GM21786 (cell line): ENCODE results near the gene PLXNA3.

Experiments
- ATAC-seq: cut with Tn5 transposase; IDR thresholded peaks from one replicate; pipeline ENCODE4 v1.9.1; 2021; ENCODE audit not compliant: unreplicated experiment

The PLXNA3 gene

DNA sequence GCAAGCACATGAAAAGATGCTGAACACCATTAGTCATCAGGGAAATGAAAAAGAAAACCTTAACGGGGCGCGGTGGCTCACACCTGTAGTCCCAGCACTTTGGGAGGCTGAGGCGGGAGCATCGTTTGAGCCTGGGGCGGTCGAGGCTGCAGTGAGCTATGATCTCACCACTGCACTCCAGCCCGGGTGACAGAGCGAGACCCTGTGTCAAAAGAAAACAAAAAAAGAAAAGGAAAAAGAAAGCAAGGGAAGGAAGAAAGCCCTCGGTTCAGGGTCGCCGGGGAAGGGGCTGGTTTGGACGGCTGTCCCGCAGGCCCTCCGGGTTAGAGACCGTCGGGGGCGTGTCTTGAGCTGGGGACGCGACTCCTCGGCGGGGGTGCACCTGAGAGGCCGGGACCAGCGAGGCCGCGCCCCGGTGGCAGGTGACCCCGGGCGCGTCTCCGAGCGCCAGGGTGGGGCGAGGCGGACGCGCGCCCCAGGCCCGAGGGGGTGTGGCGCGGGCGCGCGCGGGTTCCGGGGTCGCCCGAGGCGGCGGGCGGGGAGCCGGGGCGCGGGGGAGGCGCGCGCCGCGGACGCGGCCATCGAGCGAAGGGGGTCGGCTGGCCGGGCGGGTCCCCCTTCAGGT is 478 bp upstream of the PLXNA3 start:
- ATAC-seq: peak; percentile 52

DNA sequence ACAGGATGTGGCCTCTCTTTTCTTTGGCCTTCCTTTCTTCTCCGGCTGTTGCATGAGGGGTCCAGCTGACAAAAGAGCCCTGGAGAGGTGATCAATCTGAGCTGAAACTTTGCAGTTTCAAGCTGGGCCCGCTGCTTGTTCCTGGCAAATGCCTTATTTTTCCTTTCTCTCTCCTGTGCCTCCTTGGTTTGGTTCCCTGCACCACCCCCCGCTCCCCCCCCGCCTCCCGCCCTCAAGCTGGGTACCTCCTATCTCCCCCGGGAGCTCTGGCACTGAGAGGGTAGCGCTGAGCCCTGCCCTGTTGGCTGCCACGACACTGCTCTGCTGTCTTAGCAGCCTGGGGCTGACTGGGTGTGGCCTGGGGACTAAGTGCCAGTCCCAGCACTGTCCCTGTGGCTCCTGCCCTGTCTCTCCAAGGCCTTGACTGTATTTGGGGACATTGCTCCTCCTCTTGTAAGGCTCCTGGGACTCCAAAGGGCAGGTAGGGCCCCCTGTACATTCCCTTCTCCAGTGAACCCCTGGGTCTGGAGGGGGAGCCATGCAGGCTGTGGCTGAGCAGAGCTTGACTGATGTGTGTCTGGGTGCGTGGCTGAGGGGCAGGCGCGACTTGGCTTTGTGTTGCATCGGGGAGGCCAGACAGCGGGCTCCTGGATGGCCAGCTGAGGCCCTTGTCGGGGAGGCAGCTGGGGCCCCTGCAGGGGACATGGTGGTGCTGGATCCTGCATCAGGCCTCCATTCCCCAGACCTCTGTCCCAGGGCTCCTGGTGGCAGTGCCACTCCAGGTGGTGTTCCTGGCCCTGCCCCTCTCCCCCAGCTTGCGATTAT is 1.1 kb downstream of the PLXNA3 start:
- ATAC-seq: no peak

DNA sequence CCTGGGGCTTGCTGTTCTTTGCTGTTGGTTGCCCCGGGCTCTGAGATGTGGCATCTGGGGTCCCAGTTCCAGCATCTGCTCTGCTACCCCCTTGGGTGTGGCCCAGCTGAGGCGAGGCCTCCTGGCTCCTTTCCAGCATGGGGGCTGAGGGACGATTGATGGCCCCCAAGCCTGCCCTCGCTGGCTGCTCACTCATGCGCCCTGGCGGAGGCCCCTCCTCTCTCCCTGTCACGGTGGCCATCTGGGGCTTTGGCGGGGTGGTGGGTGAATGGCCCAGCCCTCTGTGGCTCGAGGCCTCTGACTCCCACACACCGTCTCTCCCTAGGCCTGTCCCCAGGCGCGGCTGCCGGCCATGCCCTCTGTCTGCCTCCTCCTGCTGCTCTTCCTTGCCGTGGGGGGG is 1.8 kb downstream of the PLXNA3 start:
- no peak for ATAC-seq

DNA sequence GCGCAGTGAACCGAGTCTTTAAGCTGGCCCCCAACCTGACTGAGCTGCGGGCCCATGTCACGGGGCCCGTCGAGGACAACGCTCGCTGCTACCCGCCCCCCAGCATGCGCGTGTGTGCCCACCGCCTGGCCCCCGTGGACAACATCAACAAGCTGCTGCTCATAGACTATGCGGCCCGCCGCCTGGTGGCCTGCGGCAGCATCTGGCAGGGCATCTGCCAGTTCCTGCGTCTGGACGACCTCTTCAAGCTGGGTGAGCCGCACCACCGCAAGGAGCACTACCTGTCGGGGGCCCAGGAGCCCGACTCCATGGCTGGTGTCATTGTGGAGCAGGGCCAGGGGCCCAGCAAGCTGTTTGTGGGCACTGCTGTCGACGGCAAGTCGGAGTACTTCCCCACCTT is 2.2 kb downstream of the PLXNA3 start:
- no peak for ATAC-seq

DNA sequence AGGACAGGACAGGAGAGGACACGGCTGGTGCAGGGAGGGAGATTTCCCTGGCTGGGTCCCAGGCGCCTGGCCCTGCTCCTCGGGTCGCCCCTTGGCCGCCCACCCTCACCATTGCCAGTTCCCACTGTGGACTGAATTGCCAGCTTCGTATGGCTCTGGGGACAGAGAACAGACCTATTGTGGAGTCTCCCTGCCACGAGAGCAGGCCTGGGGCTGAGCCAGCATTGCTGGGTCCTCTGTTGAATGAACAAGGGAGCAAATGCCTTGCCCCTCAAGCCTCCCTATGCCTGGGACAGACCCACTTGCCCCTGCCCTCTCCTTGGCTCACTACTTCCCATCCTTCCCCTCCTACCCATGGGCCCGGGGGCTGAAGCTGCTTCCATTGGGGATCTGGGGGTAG is 4.3 kb downstream of the PLXNA3 start:
- no peak for ATAC-seq

DNA sequence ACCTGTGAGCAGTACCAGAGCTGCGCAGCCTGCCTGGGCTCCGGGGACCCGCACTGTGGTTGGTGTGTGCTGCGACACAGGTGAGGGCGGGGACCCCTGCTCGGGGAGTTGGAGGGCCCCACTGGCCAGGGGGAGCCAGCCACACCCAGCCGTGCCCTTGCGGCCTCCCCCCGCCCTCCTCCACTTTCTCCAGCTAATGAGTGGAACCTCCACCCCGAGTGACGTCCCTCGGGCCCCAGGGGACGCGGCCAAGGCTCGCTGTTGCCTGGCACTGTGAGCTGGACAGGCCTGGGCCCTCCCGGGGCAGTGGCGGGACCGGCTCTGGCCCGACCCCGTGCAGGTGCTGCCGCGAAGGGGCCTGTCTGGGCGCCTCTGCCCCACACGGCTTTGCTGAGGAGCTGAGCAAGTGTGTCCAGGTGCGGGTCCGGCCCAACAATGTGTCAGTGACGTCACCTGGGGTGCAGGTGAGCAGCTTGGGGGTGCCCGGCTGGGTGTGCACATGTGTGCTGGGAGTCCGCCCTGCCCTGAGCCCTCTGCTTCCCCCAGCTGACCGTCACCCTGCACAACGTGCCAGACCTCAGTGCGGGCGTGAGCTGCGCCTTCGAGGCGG is 5.6 kb downstream of the PLXNA3 start:
- no peak for ATAC-seq

DNA sequence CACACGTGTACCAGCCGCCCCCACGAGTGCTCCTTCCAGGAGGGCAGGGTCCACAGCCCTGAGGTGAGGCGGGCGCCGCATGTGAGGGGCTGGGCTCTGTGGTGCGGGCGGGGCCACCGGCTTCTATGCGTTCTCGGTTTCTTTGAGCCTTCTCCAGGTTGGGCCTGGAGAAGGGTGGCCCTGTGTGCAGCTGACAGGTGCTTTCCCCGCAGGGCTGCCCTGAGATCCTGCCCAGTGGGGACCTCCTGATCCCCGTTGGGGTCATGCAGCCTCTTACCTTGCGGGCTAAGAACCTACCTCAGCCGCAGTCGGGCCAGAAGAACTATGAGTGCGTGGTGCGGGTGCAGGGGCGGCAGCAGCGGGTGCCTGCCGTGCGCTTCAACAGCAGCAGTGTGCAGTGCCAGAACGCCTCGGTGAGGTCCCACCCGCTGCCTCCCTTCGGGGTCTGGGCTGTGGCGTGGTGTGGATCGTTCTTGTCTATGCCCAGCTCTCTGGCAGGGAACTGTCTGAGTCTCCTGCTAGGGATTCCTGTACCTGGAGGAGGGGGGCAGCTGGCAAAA is 6.8 kb downstream of the PLXNA3 start:
- no peak for ATAC-seq

DNA sequence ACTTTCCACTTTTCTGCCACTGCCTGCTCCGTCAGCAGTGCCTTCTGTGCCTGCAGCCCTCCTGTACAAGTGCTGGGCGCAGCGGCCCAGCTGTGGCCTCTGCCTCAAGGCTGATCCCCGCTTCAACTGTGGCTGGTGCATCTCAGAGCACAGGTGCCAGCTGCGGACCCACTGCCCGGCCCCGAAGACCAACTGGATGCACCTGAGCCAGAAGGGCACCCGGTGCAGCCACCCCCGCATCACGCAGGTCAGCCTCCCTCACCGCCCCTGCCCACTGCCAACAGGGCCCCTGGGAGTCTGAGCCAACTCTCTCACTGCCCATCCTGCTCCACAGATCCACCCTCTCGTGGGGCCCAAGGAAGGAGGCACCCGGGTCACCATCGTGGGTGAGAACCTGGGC is 7.5 kb downstream of the PLXNA3 start:
- no peak for ATAC-seq

DNA sequence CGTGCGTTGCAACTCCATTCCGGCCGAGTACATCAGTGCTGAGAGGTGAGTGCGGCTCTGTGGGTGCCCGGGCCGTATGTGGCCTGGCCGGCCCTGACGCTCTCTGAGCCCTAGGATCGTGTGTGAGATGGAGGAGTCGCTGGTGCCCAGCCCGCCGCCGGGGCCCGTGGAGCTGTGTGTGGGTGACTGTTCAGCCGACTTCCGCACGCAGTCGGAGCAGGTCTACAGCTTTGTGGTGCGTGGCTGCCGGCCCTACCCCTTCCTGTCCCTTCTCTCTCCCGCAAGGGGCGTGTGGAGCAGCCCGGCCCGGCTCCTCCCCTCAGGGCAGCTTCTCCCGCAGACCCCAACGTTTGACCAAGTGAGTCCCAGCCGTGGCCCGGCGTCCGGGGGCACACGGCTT is 8.0 kb downstream of the PLXNA3 start:
- ATAC-seq: no peak

DNA sequence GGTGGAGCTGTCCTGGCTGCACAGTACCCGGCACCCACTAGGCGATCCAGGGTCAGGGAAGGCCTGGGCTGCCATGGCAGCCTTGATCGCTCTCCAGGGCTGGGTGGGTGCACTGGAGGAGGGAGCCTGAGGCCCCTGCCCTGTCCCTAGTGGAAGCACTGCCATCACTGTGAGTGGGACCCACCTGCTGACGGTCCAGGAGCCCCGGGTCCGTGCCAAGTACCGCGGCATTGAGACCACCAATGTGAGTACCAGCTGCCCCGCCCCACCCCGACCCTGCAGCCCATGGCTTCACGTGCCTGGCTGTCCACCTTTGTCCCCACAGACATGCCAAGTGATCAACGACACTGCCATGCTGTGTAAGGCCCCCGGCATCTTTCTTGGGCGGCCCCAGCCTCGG is 8.8 kb downstream of the PLXNA3 start:
- ATAC-seq: no peak

DNA sequence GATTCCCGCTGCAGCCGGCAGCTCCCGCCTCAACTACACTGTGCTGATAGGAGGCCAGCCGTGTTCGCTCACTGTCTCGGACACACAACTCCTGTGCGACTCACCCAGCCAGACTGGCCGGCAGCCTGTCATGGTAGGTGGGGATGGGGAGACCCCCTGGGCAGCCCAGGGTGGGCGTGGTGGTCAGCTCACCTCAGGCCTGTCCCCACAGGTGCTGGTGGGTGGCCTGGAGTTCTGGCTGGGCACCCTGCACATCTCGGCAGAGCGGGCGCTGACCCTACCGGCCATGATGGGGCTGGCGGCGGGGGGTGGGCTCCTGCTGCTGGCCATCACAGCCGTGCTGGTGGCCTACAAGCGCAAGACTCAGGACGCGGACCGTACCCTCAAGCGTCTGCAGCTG is 9.5 kb downstream of the PLXNA3 start:
- ATAC-seq: no peak

DNA sequence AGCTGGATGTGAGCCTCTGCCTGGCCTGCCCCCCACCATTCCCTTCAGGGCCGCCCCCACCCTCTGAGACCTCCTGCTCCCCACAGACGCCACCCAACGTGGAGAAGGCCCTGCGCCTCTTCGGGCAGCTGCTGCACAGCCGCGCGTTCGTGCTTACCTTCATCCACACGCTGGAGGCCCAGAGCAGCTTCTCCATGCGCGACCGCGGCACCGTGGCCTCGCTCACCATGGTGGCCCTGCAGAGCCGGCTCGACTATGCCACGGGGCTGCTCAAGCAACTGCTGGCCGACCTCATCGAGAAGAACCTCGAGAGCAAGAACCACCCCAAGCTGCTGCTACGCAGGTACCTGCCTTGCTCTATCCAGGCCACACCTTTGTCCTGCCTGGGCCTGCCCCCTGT is 10.1 kb downstream of the PLXNA3 start:
- no peak for ATAC-seq

DNA sequence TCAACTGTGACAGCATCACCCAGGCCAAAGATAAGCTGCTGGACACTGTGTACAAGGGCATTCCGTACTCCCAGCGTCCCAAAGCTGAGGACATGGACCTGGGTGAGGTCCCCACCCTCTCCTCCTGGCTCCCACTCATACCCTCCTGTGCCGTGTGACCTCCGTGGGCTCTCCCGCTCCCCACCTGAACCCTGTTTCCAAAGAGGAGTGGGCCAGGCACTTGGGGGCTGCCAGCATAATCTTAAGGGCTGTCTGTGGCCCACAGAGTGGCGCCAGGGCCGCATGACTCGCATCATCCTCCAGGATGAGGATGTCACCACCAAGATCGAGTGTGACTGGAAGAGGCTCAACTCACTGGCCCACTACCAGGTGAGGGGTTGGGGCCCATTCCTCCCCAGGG is 11.0 kb downstream of the PLXNA3 start:
- ATAC-seq: no peak

DNA sequence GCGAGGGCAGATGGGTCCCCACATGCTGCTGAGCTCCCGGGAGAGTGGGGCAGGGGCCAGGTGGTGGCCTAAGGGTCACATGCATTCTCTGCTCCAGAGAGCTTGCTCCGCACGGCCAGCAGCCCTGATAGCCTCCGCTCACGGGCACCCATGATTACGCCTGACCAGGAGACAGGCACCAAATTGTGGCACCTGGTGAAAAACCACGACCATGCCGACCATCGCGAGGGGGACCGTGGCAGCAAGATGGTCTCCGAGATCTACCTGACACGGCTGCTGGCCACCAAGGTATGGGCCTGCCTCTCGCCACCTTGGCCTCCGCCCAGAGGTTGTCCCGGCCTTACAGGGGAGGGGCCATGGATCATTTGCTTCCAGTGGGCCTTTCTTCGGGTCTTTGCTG is 11.8 kb downstream of the PLXNA3 start:
- ATAC-seq: no peak

DNA sequence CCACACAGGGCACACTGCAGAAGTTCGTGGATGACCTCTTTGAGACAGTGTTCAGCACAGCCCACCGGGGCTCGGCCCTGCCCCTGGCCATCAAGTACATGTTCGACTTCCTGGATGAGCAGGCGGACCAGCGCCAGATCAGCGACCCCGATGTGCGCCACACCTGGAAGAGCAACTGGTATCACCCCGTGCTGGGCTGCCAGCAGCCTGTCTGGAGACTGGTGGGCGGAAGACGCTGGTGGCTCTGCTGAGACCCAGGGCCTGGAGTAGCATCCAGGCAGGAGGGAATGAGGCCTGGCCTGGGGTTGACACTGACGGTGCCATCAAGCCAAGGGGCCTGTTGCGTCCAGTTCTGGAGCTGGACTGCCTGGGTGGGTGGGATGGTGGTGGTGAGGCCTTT is 12.4 kb downstream of the PLXNA3 start:
- ATAC-seq: no peak

DNA sequence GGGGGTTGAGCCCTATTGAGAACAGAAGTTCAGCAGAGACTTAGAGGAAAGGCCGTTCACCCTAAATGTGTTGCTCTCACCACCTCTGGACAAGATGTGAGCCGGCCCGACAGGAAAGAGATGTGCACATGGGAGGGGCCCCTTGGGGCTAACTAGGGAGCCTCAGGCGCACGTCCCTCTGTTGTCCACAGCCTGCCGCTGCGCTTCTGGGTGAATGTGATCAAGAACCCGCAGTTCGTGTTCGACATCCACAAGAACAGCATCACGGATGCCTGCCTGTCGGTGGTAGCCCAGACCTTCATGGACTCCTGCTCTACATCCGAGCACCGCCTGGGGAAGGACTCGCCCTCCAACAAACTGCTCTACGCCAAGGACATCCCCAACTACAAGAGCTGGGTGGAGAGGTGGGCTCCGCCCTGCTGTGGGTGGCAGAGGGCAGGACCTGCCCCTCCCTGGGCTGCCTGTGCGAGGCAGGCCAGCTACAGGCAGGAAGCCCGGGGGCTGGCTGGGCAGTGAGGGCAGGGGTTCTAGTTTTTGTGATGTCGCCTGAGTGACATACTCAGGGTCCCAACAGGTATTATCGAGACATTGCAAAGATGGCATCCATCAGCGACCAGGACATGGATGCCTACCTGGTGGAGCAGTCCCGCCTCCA is 13.0 kb downstream of the PLXNA3 start:
- ATAC-seq: no peak

DNA sequence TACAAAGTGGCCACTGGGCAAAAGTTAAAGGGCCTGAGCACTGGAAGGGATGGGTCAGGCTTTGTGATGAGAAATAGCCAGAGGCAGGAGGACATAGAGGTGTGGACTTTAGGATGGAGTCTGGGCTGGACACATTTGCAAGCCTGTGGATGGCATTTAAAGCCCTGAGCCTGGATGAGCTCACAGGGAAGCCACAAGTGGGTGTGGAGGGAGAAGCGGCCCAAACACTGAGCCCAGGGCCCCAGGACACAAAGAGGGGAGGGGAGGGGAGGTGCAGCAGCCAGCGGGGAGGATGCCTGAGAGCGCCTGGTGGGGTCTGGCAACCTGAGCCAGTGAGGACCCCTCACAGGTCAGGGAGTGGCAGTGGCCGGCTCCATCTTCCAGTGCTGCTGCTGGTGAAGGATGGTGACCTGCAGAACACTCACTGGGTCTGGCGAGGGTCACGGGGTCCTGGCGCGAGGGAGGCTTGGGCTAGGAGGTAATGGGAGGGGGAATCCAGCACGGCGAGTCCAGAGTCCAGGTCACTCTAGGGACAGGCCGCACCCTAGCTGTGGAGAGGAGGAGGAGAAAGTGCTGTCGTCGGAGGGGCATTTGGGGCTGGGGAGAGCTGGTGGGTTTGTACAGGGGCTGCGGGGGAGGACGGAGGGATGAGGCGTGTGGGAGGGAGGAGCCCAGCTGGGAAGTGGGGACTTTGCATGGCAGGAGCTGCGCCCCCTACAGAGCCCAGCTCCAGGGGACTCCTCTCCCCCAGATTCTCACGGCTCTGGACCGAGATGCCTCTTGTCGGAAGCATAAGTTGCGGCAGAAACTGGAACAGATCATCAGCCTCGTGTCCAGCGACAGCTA is 14.0 kb downstream of the PLXNA3 start:
- ATAC-seq: no peak

DNA sequence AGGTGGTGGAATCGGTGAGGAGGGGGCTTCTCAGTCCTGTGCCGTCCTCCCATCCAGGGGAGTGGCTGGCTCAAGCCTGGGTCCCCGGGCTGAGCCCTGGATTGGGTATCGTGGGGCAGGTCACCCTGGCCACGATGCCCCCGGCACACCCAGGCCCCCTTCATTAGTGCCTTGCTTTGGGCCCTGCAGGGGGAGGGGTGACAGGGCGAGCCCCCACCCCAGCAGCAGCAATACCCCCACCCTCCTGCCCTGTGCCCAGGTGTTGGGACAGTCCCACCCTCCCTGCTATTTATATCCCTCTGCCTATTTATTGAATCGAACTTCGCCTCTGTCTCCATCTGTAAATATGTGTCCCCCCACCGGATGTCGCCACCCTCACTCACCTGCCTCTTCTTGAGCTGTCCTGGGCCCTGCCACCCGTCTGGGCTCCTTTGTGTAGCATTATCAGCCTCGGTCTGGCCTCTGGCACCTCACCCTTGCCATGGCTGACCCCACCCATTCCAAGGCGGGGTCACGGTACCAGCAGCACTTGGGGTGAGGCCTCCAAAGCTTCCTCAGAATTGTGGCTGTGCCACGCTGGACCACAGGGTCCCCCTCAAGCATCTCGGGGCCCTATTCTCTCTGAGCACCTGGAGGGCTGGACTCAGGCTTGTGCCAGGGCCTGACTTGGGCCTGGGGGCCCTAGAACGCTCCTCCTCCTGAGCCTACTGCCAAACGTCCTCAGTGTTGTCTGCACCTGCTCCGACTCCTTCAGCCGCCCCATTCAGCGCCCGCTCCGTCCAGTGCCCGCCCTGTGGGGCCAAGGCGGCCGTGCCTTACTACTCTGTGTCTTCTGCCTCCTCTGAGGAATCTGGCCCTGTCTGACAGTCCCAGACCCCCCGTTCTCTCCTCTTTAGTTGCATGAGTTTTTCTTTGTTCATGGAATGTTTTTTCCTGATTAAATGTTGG is 14.9 kb downstream of the PLXNA3 start:
- no peak for ATAC-seq

DNA sequence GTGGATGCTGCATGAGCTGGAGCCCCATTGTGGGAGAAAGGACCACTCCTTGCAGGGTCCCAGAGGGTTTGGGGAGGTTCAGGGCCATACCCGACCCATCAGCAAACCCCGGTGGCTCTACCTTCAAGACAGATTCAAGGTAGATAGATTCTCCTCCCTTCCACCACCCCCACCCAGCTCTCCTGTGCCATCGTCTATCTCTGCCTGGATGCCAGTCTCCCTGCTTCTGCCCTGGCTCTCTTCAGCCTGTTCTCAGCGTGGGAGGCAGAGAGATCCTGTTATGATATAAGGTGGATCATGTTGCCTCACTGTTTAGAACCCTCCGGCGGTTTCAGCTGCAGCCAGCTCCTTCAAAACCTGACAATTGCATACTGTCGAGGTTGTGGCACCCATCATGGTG is 15.6 kb downstream of the PLXNA3 start:
- ATAC-seq: no peak

DNA sequence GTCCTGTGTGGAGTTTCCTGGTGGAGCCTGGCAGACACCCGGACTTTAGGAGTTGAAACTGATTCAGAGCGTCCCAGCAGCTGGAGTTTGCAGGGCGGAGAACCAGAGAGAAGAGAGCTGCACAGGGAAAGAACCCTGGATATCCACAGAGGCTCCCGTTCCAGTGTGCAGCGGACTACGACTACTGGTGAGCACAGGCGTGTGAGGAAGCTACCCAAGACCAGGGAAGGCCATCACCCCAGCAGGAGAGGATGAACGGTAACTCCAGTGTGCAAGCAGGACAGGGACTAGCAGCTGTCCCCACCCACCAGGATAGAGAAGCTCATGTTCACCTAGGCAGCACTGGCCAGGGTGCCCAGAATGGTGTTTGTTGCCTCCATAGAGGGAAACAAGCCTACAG is 18.7 kb downstream of the PLXNA3 start:
- ATAC-seq: no peak
